ENCODE measurements around the gene CAPN1.
"Not testable (repeated sequence)": the region's sequence is repeated elsewhere in the genome, so short reads cannot be mapped to it uniquely, and the experiment has no call there.

CAPN1 gene

DNA sequence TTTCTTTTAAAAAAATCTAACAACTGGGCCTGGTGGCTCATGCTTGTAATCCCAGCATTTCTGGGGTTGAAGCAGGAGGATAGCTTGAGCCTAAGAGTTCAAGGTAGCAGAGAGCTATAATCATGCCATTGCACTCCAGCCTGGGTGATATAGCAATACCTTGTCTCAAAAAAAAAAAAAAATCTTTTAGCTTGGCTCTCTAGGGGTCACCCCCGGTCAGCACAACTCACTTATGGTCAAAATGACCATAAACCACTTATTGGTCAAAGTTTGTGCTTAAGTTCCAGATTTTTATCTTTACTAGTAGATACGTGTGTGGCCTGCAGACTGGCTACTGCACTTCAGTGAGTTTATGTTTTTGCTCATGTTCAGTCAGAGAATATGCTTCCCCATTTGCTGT, 18.0 kb upstream of the CAPN1 start:
- H3K36me3 ChIP-seq (ENCODE audit: insufficient read depth, insufficient read length, low read length): no peaks in the 10 kb centered on the region
- DNase-seq (ENCODE audit: low read depth, low spot score): no peak
- H3K4me3 ChIP-seq (ENCODE audit: insufficient read length, low read depth): no peak overlapping the region
- H3K9ac ChIP-seq (ENCODE audit: insufficient read length, low read depth): no peak overlapping the region
- TF ChIP-seq YY1 (IDR thresholded peaks at IDR 0.05; ENCODE audit: insufficient read depth, insufficient read length): no peak
- TF ChIP-seq SUZ12 (IDR thresholded peaks at IDR 0.05; ENCODE audit: extremely low read depth, insufficient read depth, insufficient read length): no peak
- no peak for TF ChIP-seq ZNF274 (IDR thresholded peaks at IDR 0.05; ENCODE audit: low read depth, low read length)
- no peaks in the 10 kb centered on the region for H3K4me1 ChIP-seq (ENCODE audit: insufficient read depth, insufficient read length)
- no peaks in the 10 kb centered on the region for H3K27me3 ChIP-seq (ENCODE audit: insufficient read depth, insufficient read length)
- no peaks in the 10 kb centered on the region for H3K9me3 ChIP-seq (ENCODE audit: insufficient read depth, low read length)

- H3K4me1 ChIP-seq (ENCODE audit: insufficient read depth, insufficient read length): peaks cover 5% of the 10 kb centered on the region
- DNase-seq (ENCODE audit: low read depth, low spot score): no peak
- no peak overlapping the region for H3K4me3 ChIP-seq (ENCODE audit: insufficient read length, low read depth)
- H3K36me3 ChIP-seq (ENCODE audit: insufficient read depth, insufficient read length, low read length): no peaks in the 10 kb centered on the region
- H3K9me3 ChIP-seq (ENCODE audit: insufficient read depth, low read length): no peaks in the 10 kb centered on the region
- TF ChIP-seq YY1 (IDR thresholded peaks at IDR 0.05; ENCODE audit: insufficient read depth, insufficient read length) (no peak), SUZ12 (IDR thresholded peaks at IDR 0.05; ENCODE audit: extremely low read depth, insufficient read depth, insufficient read length) (no peak), ZNF274 (IDR thresholded peaks at IDR 0.05; ENCODE audit: low read depth, low read length) (no peak)
- no peak overlapping the region for H3K9ac ChIP-seq (ENCODE audit: insufficient read length, low read depth)
- no peaks in the 10 kb centered on the region for H3K27me3 ChIP-seq (ENCODE audit: insufficient read depth, insufficient read length)
These were observed 16.1 kb upstream of the CAPN1 start for GRCh38 chr11:65165410-65166317.

DNA sequence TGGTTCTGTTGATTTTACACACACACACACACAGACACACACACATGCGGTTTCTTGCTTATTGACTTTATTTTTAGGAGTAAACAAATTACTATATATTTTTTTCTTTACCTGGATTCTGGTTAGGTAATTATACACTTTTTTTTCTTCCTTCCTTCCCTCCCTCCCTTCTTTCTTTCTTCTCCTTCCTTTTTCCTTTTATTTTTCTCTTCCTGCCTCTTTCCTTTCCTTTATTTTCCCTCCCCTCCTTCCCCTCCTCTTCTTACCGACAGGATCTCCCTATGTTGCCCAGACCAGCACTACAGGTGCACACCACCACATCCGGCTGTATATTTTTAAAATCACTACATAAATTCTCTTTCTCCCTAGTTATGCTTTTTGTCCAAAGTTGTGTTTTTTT, 14.8 kb upstream of the CAPN1 start:
- TF ChIP-seq SUZ12 (IDR thresholded peaks at IDR 0.05; ENCODE audit: extremely low read depth, insufficient read depth, insufficient read length) (no peak), YY1 (IDR thresholded peaks at IDR 0.05; ENCODE audit: insufficient read depth, insufficient read length) (no peak), ZNF274 (IDR thresholded peaks at IDR 0.05; ENCODE audit: low read depth, low read length) (no peak)
- H3K9ac ChIP-seq (ENCODE audit: insufficient read length, low read depth): peak overlapping the region; percentile 17
- H3K27me3 ChIP-seq (ENCODE audit: insufficient read depth, insufficient read length): no peaks in the 10 kb centered on the region
- no peak for DNase-seq (ENCODE audit: low read depth, low spot score)
- no peaks in the 10 kb centered on the region for H3K9me3 ChIP-seq (ENCODE audit: insufficient read depth, low read length)
- peaks cover 11% of the 10 kb centered on the region for H3K4me1 ChIP-seq (ENCODE audit: insufficient read depth, insufficient read length)
- no peaks in the 10 kb centered on the region for H3K36me3 ChIP-seq (ENCODE audit: insufficient read depth, insufficient read length, low read length)
- H3K4me3 ChIP-seq (ENCODE audit: insufficient read length, low read depth): no peak overlapping the region

GRCh38 chr11:65167656-65168055, 14.1 kb upstream of the CAPN1 start:
- H3K4me3 ChIP-seq (ENCODE audit: insufficient read length, low read depth): no peak overlapping the region
- H3K9ac ChIP-seq (ENCODE audit: insufficient read length, low read depth): no peak overlapping the region
- TF ChIP-seq SUZ12 (IDR thresholded peaks at IDR 0.05; ENCODE audit: extremely low read depth, insufficient read depth, insufficient read length) (no peak), ZNF274 (IDR thresholded peaks at IDR 0.05; ENCODE audit: low read depth, low read length) (no peak), YY1 (IDR thresholded peaks at IDR 0.05; ENCODE audit: insufficient read depth, insufficient read length) (no peak)
- no peak for DNase-seq (ENCODE audit: low read depth, low spot score)
- H3K4me1 ChIP-seq (ENCODE audit: insufficient read depth, insufficient read length): peaks cover 11% of the 10 kb centered on the region
- no peaks in the 10 kb centered on the region for H3K9me3 ChIP-seq (ENCODE audit: insufficient read depth, low read length)
- no peaks in the 10 kb centered on the region for H3K27me3 ChIP-seq (ENCODE audit: insufficient read depth, insufficient read length)
- no peaks in the 10 kb centered on the region for H3K36me3 ChIP-seq (ENCODE audit: insufficient read depth, insufficient read length, low read length)

- TF ChIP-seq ZNF274 (IDR thresholded peaks at IDR 0.05; ENCODE audit: low read depth, low read length) (no peak), SUZ12 (IDR thresholded peaks at IDR 0.05; ENCODE audit: extremely low read depth, insufficient read depth, insufficient read length) (no peak), YY1 (IDR thresholded peaks at IDR 0.05; ENCODE audit: insufficient read depth, insufficient read length) (no peak)
- Histone ChIP-seq H3K27me3 (ENCODE audit: insufficient read depth, insufficient read length) (no peaks in the 10 kb centered on the region), H3K9ac (ENCODE audit: insufficient read length, low read depth) (no peak overlapping the region), H3K4me1 (ENCODE audit: insufficient read depth, insufficient read length) (peaks cover 11% of the 10 kb centered on the region), H3K36me3 (ENCODE audit: insufficient read depth, insufficient read length, low read length) (no peaks in the 10 kb centered on the region), H3K9me3 (ENCODE audit: insufficient read depth, low read length) (no peaks in the 10 kb centered on the region), H3K4me3 (ENCODE audit: insufficient read length, low read depth) (no peak overlapping the region)
- DNase-seq (ENCODE audit: low read depth, low spot score): no peak
These were observed 12.5 kb upstream of the CAPN1 start for GRCh38 chr11:65169164-65169641.

GRCh38 chr11:65170058-65170534, 11.6 kb upstream of the CAPN1 start, which contains the start of gene SPDYC:
Gene SPDYC, plus strand, starts transcription at chr11:65170233. Its CDS starts 1,125 bp downstream, at chr11:65171358.
- no peak for DNase-seq (ENCODE audit: low read depth, low spot score)
- Histone ChIP-seq H3K27me3 (ENCODE audit: insufficient read depth, insufficient read length) (no peaks in the 10 kb centered on the region), H3K9me3 (ENCODE audit: insufficient read depth, low read length) (no peaks in the 10 kb centered on the region), H3K4me1 (ENCODE audit: insufficient read depth, insufficient read length) (peaks cover 11% of the 10 kb centered on the region), H3K36me3 (ENCODE audit: insufficient read depth, insufficient read length, low read length) (no peaks in the 10 kb centered on the region), H3K9ac (ENCODE audit: insufficient read length, low read depth) (peak within 1 kb of the TSS; percentile 52), H3K4me3 (ENCODE audit: insufficient read length, low read depth) (peak within 1 kb of the TSS; percentile 31)
- TF ChIP-seq YY1 (IDR thresholded peaks at IDR 0.05; ENCODE audit: insufficient read depth, insufficient read length): no peak
- no peak for TF ChIP-seq ZNF274 (IDR thresholded peaks at IDR 0.05; ENCODE audit: low read depth, low read length)
- TF ChIP-seq SUZ12 (IDR thresholded peaks at IDR 0.05; ENCODE audit: extremely low read depth, insufficient read depth, insufficient read length): no peak

DNA sequence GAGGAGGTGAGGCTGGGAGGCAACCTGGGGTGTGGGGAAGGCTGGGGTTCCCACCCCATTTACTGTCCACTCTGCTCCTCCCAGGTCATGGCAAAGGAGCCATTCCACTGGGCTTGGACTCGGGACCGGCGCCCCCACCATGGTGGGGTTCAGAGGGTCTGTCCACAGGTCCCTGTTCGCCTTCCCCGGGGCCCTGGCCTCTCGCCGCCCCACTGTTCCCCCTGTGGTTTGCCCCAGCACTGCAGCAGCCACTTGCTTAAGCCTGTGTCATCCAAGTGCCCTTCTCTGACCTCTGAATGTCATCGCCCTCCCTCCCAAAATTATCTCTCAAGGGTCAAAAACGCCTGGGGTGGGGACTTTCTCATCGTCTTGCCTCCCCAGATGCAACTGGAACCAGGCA, 9.1 kb upstream of the CAPN1 start:
- H3K4me1 ChIP-seq (ENCODE audit: insufficient read depth, insufficient read length): peaks cover 11% of the 10 kb centered on the region
- H3K9ac ChIP-seq (ENCODE audit: insufficient read length, low read depth): no peak overlapping the region
- H3K4me3 ChIP-seq (ENCODE audit: insufficient read length, low read depth): no peak overlapping the region
- DNase-seq (ENCODE audit: low read depth, low spot score): no peak
- H3K27me3 ChIP-seq (ENCODE audit: insufficient read depth, insufficient read length): no peaks in the 10 kb centered on the region
- no peaks in the 10 kb centered on the region for H3K36me3 ChIP-seq (ENCODE audit: insufficient read depth, insufficient read length, low read length)
- TF ChIP-seq ZNF274 (IDR thresholded peaks at IDR 0.05; ENCODE audit: low read depth, low read length) (no peak), YY1 (IDR thresholded peaks at IDR 0.05; ENCODE audit: insufficient read depth, insufficient read length) (no peak), SUZ12 (IDR thresholded peaks at IDR 0.05; ENCODE audit: extremely low read depth, insufficient read depth, insufficient read length) (no peak)
- H3K9me3 ChIP-seq (ENCODE audit: insufficient read depth, low read length): no peaks in the 10 kb centered on the region

DNA sequence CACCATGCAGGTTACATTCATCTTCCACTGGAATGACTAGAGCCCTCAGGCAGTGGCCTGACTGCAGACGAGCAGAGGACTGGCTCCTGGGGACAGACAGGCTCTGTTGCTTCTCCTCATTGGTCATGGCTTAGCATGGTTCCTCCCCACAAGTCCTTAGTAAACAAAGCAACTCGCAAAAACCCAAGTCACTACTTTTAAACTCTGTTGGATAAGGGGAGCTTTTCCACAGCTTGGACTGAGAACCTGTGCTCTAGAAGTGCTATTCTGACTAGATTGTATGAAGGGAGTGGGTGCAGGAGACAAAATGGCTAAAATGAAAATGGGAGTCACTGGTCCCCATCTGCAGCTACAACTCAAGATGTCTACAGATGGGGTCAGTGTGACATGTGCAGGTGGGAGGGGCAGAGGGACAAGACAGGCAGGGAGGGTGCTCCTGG, 7.1 kb upstream of the CAPN1 start:
- H3K9me3 ChIP-seq (ENCODE audit: insufficient read depth, low read length); H3K4me3 ChIP-seq (ENCODE audit: insufficient read length, low read depth); DNase-seq (ENCODE audit: low read depth, low spot score); H3K4me1 ChIP-seq (ENCODE audit: insufficient read depth, insufficient read length); H3K36me3 ChIP-seq (ENCODE audit: insufficient read depth, insufficient read length, low read length); H3K9ac ChIP-seq (ENCODE audit: insufficient read length, low read depth); H3K27me3 ChIP-seq (ENCODE audit: insufficient read depth, insufficient read length): not testable (repeated sequence)
